HFFc6 (cell line): Measurements from ENCODE around the gene SPRR1A. TPM values are rescaled to one million over a fixed set of nuclear protein-coding genes. Genes with fewer than 3 reads are reported as not detected.

ENCODE experiments used
- DNase-seq: peaks from one replicate; pipeline ENCODE4 v3.0.0-alpha.2; 2018
- H3K27ac Mint-ChIP-seq: 2 replicates; pipeline ENCODE4 v1.8.0; 2020; ENCODE audit warnings: mild to moderate bottlenecking, mixed read lengths
- H3K27me3 Mint-ChIP-seq: 2 replicates; pipeline ENCODE4 v1.8.0; 2021; ENCODE audit warnings: mild to moderate bottlenecking, moderate library complexity, mixed read lengths; ENCODE audit not compliant: insufficient read depth
- H3K36me3 Mint-ChIP-seq: 2 replicates; pipeline ENCODE4 v1.8.0; 2021; ENCODE audit warnings: low read depth, mixed read lengths
- H3K4me1 Mint-ChIP-seq: 2 replicates; pipeline ENCODE4 v1.8.0; 2020; ENCODE audit warnings: low read depth, mixed read lengths
- H3K4me3 Mint-ChIP-seq: 2 replicates; pipeline ENCODE4 v1.8.0; 2020; ENCODE audit warnings: mild to moderate bottlenecking, moderate library complexity, mixed read lengths
- H3K9me3 Mint-ChIP-seq: 2 replicates; pipeline ENCODE4 v1.8.0; 2020; ENCODE audit warnings: mild to moderate bottlenecking, mixed read lengths
- total RNA-seq, 6 experiments: library from RNA; stranded (reverse); fragmentation: NEBNext Ultra II Directional; extraction: Animal tissue kit (Norgen Biotek cat#: 25700); gene quantifications; 2 replicates in 1 of 6; 3 replicates in 5 of 6; pipeline ENCODE4 v1.2.3, GENCODE V29; 2021
- TF ChIP-seq, protein P1 (sequence below): fragments of 200-600 bp; sonication (generic); IDR thresholded peaks from 2 replicates; pipeline ENCODE4 v1.5.0; 2021; ENCODE audit warnings: antibody characterized with exemption, mild to moderate bottlenecking

The SPRR1A gene
- total RNA-seq, 6 experiments from 2014 or later, result not detected

DNA sequence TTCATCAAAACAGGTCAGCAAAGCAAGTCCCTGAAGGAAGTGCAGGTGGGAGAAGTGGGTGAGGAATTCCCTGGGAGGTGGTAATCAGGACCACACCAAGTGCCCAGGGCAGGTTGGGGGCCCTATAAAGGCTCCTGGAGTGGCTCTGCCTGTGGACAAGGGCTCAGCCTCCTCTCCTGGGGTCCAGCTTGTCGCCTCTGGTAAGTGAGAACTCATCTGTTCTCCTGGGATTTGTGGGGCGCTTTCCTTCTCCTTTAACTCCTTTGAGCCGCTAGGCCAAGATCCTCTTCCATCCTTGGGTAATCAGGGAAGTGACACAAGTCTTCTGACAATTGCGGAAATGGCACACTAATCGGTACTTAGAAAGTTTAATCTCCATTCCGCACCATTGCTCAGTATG lies 13.4 kb upstream of the SPRR1A start, which contains the start of gene SPRR4:
SPRR4 (plus strand) TSS at position 154 of the 400 bp plus-strand sequence. CDS start 1,243 bp downstream, outside the sequence.
- H3K36me3 Mint-ChIP-seq, result no peaks in the 10 kb centered on the region; the same call in 1 of the 2 replicates
- H3K9me3 Mint-ChIP-seq, result peaks cover 31% of the 10 kb centered on the region; the same call in 1 of the 2 replicates
- H3K4me3 Mint-ChIP-seq, result no peak within 1 kb of the TSS

DNA sequence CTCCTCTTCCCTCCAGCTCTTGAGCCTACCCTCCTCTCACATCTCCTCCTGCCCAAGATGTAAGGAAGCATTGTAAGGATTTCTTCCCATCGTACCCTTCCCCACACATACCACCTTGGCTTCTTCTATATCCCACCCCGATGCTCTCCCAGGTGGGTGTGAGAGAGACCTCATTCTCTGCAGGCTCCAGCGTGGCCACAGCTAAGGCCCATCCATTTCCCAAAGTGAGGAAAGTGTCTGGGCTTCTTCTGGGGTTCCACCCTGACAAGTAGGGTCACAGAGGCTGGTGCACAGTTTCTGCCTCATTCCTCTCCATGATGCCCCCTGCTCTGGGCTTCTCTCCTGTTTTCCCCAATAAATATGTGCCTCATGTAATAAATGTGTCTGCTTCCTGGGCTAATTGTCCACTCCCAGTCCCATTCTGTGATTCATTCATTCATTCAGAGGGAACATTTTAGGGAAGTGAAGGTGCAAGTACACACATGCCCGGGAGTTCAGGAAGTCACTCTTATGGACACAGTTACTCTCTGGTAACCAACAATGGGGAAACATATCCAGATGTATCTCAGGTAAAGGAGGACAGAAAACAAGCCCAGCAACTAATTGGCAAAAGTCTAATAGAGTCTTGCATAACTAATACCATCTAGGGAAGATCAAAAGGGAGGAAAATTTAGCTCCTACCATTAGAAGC lies 11.5 kb upstream of the SPRR1A start:
- Mint-ChIP-seq H3K27ac (no peak overlapping the region), H3K27me3 (peaks cover 3% of the 10 kb centered on the region), H3K4me3 (no peak overlapping the region), H3K4me1 (no peaks in the 10 kb centered on the region), H3K9me3 (peaks cover 26% of the 10 kb centered on the region; the same call in 1 of the 2 replicates), H3K36me3 (no peaks in the 10 kb centered on the region; the same call in 1 of the 2 replicates)
- TF ChIP-seq, protein P1, sequence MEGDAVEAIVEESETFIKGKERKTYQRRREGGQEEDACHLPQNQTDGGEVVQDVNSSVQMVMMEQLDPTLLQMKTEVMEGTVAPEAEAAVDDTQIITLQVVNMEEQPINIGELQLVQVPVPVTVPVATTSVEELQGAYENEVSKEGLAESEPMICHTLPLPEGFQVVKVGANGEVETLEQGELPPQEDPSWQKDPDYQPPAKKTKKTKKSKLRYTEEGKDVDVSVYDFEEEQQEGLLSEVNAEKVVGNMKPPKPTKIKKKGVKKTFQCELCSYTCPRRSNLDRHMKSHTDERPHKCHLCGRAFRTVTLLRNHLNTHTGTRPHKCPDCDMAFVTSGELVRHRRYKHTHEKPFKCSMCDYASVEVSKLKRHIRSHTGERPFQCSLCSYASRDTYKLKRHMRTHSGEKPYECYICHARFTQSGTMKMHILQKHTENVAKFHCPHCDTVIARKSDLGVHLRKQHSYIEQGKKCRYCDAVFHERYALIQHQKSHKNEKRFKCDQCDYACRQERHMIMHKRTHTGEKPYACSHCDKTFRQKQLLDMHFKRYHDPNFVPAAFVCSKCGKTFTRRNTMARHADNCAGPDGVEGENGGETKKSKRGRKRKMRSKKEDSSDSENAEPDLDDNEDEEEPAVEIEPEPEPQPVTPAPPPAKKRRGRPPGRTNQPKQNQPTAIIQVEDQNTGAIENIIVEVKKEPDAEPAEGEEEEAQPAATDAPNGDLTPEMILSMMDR, result no peak
- DNase-seq, result no peak

More for the DNA sequence above, 13.4 kb upstream of the SPRR1A start, which contains the start of gene SPRR4:
- no peak within 1 kb of the TSS for H3K27ac Mint-ChIP-seq
- TF ChIP-seq, protein P1, result no peak
- DNase-seq, result no peak
- no peaks in the 10 kb centered on the region for H3K4me1 Mint-ChIP-seq
- peaks cover 3% of the 10 kb centered on the region for H3K27me3 Mint-ChIP-seq

DNA sequence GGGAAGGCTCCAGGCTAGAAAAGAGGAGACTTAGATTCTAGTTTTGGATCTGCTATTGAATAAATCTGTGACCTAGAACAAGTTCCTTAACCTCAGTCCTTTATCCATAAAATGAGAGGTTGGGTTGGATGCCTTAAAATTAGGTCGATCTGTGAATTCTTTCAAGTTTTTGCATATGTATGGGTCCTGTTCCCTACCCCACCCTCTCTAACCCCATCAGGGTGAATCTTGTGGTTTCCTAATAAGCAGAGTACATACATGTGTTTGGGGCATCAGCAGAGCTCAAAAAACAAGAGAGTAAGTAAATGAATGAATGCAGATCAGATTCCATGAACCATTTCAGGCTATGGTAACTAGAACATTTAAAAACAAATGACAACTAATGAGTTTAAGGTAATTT lies 7.2 kb upstream of the SPRR1A start:
- TF ChIP-seq, protein P1, result no peak
- no peak for DNase-seq
- no peaks in the 10 kb centered on the region for H3K4me1 Mint-ChIP-seq
- H3K36me3 Mint-ChIP-seq, result no peaks in the 10 kb centered on the region
- peaks cover 1% of the 10 kb centered on the region; the same call in 1 of the 2 replicates for H3K27me3 Mint-ChIP-seq
- H3K27ac Mint-ChIP-seq, result no peak overlapping the region
- H3K4me3 Mint-ChIP-seq, result no peak overlapping the region
- peaks cover 18% of the 10 kb centered on the region; the same call in 1 of the 2 replicates for H3K9me3 Mint-ChIP-seq

DNA sequence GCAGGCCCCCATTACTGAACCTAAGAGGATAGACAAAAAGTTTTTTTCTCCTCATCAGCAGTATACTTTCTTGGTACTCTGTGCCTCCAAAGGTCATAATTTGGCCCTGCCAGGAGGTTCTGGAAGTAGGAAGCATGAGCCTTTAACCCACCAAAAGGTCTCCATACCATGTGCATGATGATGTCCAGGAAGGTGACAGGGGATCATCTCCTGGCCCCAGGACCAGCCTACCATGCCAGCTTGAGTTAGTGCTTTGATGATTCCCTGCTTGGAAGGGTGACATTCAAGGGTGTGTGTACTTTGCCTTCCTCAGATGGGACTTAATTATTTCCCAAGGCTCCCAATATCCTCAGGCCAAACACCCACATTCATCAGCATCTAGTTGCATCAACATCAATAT lies 6.3 kb upstream of the SPRR1A start:
- H3K4me3 Mint-ChIP-seq, result no peak overlapping the region
- H3K27ac Mint-ChIP-seq, result no peak overlapping the region
- peaks cover 9% of the 10 kb centered on the region; the same call in 1 of the 2 replicates for H3K9me3 Mint-ChIP-seq
- H3K36me3 Mint-ChIP-seq, result no peaks in the 10 kb centered on the region
- TF ChIP-seq, protein P1, result no peak
- H3K4me1 Mint-ChIP-seq, result no peaks in the 10 kb centered on the region
- H3K27me3 Mint-ChIP-seq, result peaks cover 4% of the 10 kb centered on the region; the same call in 1 of the 2 replicates
- no peak for DNase-seq

DNA sequence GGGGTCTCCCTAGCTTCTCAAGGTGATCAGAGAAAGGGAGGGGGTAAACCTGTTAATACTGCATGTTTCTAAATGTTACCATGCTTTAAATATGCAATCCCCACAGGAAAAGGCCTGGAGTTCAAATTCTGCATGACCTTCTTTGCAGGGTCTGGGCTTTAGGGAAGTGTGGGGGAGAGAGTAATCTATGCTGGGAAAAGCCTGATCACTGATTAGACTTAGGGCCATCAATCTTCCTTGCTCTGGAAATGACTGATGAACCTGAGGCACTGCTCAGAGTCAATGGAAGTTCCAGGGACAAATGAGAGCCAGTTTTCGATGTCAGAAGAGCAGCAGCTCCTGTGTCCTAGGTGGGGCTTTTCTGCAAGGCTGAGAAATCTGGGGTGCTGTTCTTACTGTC lies 3.2 kb upstream of the SPRR1A start:
- peaks cover 6% of the 10 kb centered on the region for H3K27me3 Mint-ChIP-seq

More for the DNA sequence above, 3.2 kb upstream of the SPRR1A start:
- H3K27ac Mint-ChIP-seq, result no peak overlapping the region
- TF ChIP-seq, protein P1, result no peak
- no peaks in the 10 kb centered on the region for H3K36me3 Mint-ChIP-seq
- no peak for DNase-seq
- H3K4me3 Mint-ChIP-seq, result no peak overlapping the region
- no peaks in the 10 kb centered on the region for H3K4me1 Mint-ChIP-seq
- H3K9me3 Mint-ChIP-seq, result peaks cover 8% of the 10 kb centered on the region; the same call in 1 of the 2 replicates
